Sigmoid colon (tissue), 4 donors: ENCODE results near the gene C1QTNF6.

Source experiments
- EP300 ChIP-seq, 4 donors: sonication (generic); formaldehyde crosslinking; IDR thresholded peaks; one replicate each; pipeline ENCODE4 v1.6.1; 2017; ENCODE audit warnings: antibody characterized with exemption in 4 of 4
- TF ChIP-seq, protein P1 (sequence below), 4 experiments: fragments of 450-650 bp in 3 of 4; fragments of 200-600 bp in 1 of 4; IDR thresholded peaks; one replicate each; pipeline ENCODE4 v1.5.1; 2016 to 2019; ENCODE audit warnings: antibody characterized with exemption in 4 of 4, mild to moderate bottlenecking in 3 of 4, moderate library complexity in 2 of 4

DNA sequence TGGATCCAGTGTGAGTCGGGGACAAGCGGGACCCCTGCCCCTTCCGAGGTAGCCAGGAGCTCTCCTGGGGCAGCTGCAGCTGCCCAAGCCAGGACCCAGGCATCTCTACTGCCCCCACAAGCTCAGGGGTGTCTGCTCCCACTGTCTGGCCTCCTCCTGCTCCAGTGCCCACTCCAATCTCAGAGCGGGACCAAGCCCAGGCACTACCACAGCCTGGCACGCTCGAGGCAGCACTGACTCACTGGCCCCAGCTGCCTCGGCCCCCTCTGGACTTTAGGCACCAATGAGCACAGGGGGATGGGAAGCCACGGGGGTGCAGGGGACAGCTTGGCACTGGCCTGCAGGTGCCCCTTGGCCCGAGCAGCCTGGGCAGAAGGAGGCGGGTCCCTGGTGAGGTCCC, 46.6 kb downstream of the C1QTNF6 start:
- TF ChIP-seq, protein P1, sequence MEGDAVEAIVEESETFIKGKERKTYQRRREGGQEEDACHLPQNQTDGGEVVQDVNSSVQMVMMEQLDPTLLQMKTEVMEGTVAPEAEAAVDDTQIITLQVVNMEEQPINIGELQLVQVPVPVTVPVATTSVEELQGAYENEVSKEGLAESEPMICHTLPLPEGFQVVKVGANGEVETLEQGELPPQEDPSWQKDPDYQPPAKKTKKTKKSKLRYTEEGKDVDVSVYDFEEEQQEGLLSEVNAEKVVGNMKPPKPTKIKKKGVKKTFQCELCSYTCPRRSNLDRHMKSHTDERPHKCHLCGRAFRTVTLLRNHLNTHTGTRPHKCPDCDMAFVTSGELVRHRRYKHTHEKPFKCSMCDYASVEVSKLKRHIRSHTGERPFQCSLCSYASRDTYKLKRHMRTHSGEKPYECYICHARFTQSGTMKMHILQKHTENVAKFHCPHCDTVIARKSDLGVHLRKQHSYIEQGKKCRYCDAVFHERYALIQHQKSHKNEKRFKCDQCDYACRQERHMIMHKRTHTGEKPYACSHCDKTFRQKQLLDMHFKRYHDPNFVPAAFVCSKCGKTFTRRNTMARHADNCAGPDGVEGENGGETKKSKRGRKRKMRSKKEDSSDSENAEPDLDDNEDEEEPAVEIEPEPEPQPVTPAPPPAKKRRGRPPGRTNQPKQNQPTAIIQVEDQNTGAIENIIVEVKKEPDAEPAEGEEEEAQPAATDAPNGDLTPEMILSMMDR (IDR thresholded peaks at IDR 0.05): no peak
- TF ChIP-seq EP300 (IDR thresholded peaks at IDR 0.05): no peak
